Activated T-helper 1 cell treated with anti-CD3 and anti-CD28 coated beads, Interleukin-12 subunit alpha, Interleukin-12 subunit beta, Interleukin-2, Interleukin-4 antibody, amounts not matched to agents 30 ng/mL and 10 ng/mL and 1 ng/mL, durations not matched to agents 14 hours and 24 hours and 36 hours (primary cell): ENCODE results near the gene SPO11. TPM values are rescaled to one million over a fixed set of nuclear protein-coding genes. Genes with fewer than 3 reads are reported as not detected.

Experiments
- DNase-seq: peaks from one replicate; pipeline ENCODE4 v3.0.0; 2021; ENCODE audit warnings: low spot score
- H3K27ac Mint-ChIP-seq: one replicate; pipeline ENCODE4 v1.8.0; 2021; ENCODE audit warnings: mild to moderate bottlenecking, mixed read lengths
- H3K27me3 Mint-ChIP-seq: one replicate; pipeline ENCODE4 v1.8.0; 2022; ENCODE audit warnings: mild to moderate bottlenecking, moderate library complexity, mixed read lengths; ENCODE audit not compliant: insufficient read depth
- H3K36me3 Mint-ChIP-seq: one replicate; pipeline ENCODE4 v1.8.0; 2021; ENCODE audit warnings: low read depth, mixed read lengths
- H3K4me1 Mint-ChIP-seq: one replicate; pipeline ENCODE4 v1.8.0; 2021; ENCODE audit warnings: low read depth, mixed read lengths
- H3K4me3 Mint-ChIP-seq: one replicate; pipeline ENCODE4 v1.8.0; 2021; ENCODE audit warnings: mild to moderate bottlenecking, moderate library complexity, mixed read lengths
- H3K9me3 Mint-ChIP-seq: one replicate; pipeline ENCODE4 v1.8.0; 2021; ENCODE audit warnings: mixed read lengths
- intact Hi-C: fragments of 100-400 bp; cut with micrococcal nuclease; formaldehyde crosslinking; loops from one replicate; pipeline ENCODE4 v1.15.1; 2024
- total RNA-seq: library from RNA; stranded (reverse); gene quantifications from 2 replicates; pipeline ENCODE4 v1.2.3, GENCODE V29; 2022

The SPO11 gene
- total RNA-seq, 1 donor from 2014 or later: not detected

DNA sequence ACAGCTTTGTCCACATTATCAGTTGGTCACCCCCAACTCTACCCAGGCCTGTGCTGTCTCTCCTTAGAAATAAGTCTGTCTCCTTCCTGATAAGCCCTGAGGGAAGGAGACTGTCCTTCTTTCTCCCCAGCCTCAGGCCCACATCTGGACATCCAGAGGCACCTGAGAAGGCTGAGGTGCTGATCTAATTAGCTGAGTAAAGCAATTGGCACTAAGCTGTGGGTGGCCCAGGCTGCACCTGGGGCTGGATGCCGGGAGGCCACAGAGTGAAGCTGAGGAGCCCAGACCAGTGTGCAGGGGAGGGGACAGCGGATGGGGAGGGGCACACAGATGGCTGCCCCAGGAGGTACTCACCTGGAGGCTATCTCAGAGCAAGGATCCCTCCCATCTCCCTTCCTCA, 37.0 kb upstream of the SPO11 start:
- no peaks in the 10 kb centered on the region for H3K9me3 Mint-ChIP-seq
- H3K4me3 Mint-ChIP-seq: no peak overlapping the region
- intact Hi-C loops: no loop called here
- DNase-seq: no peak
- H3K36me3 Mint-ChIP-seq: no peaks in the 10 kb centered on the region
- no peaks in the 10 kb centered on the region for H3K4me1 Mint-ChIP-seq
- no peak overlapping the region for H3K27ac Mint-ChIP-seq
- peaks cover 23% of the 10 kb centered on the region for H3K27me3 Mint-ChIP-seq

- Mint-ChIP-seq H3K27ac (no peak overlapping the region), H3K27me3 (peaks cover 16% of the 10 kb centered on the region), H3K36me3 (no peaks in the 10 kb centered on the region), H3K9me3 (no peaks in the 10 kb centered on the region), H3K4me1 (no peaks in the 10 kb centered on the region), H3K4me3 (no peak overlapping the region)
- DNase-seq: no peak
- intact Hi-C loops: no loop called here
Observed at GRCh38 chr20:57293995-57294394, 35.6 kb upstream of the SPO11 start.

GRCh38 chr20:57294550-57294949, 35.1 kb upstream of the SPO11 start:
- Mint-ChIP-seq H3K27ac (no peak overlapping the region), H3K27me3 (peaks cover 16% of the 10 kb centered on the region), H3K36me3 (no peaks in the 10 kb centered on the region), H3K4me1 (no peaks in the 10 kb centered on the region), H3K9me3 (no peaks in the 10 kb centered on the region), H3K4me3 (no peak overlapping the region)
- intact Hi-C loops: no loop called here
- DNase-seq: no peak

DNA sequence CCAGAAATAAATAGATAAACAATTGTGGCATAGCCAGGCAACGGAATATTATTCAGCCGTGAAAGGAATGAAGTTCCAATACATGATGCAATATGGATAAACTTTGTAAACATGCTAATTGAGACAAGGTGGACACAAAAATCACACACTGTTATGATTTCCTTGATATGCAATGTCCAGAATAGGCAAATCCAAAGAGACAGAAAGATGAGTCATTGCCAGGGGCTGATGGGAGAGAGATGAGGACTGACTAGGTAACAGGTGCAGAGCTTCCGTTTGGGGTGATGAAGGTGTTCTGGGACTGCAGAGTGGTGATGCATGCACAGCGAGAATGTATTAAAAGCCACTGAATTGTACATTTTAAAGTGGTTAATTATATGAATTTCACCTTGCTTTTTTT, 31.1 kb upstream of the SPO11 start:
- DNase-seq: no peak
- Mint-ChIP-seq H3K4me3 (no peak overlapping the region), H3K27ac (no peak overlapping the region), H3K27me3 (peaks cover 8% of the 10 kb centered on the region), H3K9me3 (no peaks in the 10 kb centered on the region), H3K4me1 (no peaks in the 10 kb centered on the region), H3K36me3 (no peaks in the 10 kb centered on the region)
- intact Hi-C loops: no loop called here

DNA sequence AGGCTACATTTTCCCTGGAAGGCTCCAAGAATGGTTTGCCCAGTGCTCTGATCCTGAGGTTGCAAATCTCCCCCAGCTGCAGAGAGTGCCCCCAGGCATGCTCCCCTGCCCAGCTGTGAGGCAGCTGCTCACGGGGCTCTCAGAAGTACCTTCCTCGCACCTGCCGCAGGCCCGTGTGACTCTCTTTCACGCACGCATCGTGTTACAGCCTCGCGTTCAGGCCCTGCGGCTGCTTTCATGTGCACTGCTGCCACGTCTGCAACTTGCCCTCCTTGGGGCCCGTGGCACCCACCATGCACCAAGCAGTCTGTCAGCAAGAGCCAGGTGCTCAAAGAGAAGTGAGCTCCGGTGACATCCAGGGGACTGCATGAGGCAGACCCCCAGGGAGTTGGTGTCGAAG, 28.6 kb upstream of the SPO11 start:
- no peak for DNase-seq
- Mint-ChIP-seq H3K27me3 (peaks cover 4% of the 10 kb centered on the region), H3K9me3 (no peaks in the 10 kb centered on the region), H3K27ac (no peak overlapping the region), H3K4me1 (no peaks in the 10 kb centered on the region), H3K36me3 (no peaks in the 10 kb centered on the region), H3K4me3 (no peak overlapping the region)
- intact Hi-C loops: no loop called here

DNA sequence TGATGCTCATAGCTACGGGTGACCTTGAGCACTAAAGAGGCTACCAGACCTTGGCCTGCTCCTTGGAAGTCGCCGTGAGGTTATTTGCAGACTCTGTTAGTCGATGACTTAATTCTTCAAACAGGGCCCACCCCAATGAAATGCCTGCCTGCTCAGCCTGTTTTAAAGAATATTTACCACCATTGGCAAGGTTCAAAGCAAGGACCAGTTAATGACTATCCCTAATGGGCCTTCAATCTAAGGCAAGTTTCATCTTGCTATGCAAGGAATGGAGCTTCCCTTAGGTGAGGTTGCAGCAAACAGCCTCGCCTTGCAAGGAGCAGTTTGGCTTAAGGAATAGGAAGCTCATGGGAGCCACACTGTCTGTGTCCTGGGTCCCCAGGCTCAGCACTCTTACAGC, 22.9 kb upstream of the SPO11 start:
- H3K27ac Mint-ChIP-seq: no peak overlapping the region
- no peaks in the 10 kb centered on the region for H3K36me3 Mint-ChIP-seq
- H3K9me3 Mint-ChIP-seq: no peaks in the 10 kb centered on the region
- H3K4me3 Mint-ChIP-seq: no peak overlapping the region
- H3K4me1 Mint-ChIP-seq: no peaks in the 10 kb centered on the region
- H3K27me3 Mint-ChIP-seq: peaks cover 8% of the 10 kb centered on the region
- intact Hi-C loops: no loop called here
- no peak for DNase-seq

- intact Hi-C loops: no loop called here
- Mint-ChIP-seq H3K27me3 (peaks cover 8% of the 10 kb centered on the region), H3K4me1 (no peaks in the 10 kb centered on the region), H3K4me3 (no peak overlapping the region), H3K27ac (no peak overlapping the region), H3K36me3 (no peaks in the 10 kb centered on the region), H3K9me3 (no peaks in the 10 kb centered on the region)
- no peak for DNase-seq
Observed at GRCh38 chr20:57308451-57309271, 20.9 kb upstream of the SPO11 start.

- H3K4me3 Mint-ChIP-seq: no peak overlapping the region
- H3K4me1 Mint-ChIP-seq: no peaks in the 10 kb centered on the region
- H3K9me3 Mint-ChIP-seq: no peaks in the 10 kb centered on the region
- DNase-seq: no peak
- H3K27me3 Mint-ChIP-seq: peaks cover 8% of the 10 kb centered on the region
- H3K27ac Mint-ChIP-seq: no peak overlapping the region
- H3K36me3 Mint-ChIP-seq: no peaks in the 10 kb centered on the region
- intact Hi-C loops: no loop called here
Observed at GRCh38 chr20:57309544-57310115, 20.0 kb upstream of the SPO11 start.

DNA sequence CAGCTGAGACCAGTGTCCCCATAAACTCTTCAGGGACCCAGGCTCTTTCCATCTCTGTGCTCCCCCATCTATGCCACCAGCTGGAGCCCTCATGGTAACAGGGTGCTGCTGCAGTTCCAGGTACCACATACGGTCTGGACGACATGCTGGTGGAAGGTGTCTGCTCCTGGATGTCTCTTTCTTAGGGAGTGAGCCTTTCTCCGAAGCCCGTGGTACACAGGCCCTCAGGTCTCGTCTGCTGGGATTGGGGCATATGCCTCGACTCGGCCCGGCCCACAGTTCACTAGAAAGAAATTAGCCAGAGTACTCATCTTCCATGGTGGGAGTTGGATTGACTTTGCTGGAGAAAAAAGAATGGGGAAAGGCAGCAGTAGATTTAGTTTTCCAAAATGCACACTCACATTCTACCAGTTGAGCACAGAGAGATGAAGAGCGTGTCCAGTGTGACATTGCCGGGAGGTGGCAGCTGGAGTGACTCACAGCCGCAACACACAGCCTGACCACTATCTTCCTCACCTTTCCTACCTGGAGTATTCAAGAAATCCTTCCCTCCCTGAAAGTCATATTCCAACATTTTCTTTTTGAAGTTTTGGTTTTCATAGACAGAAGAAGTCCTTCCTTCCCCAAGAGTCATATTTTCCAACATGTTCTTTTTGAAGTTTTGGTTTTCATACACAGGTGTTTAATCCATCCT, 18.6 kb upstream of the SPO11 start:
- intact Hi-C loops: no loop called here
- Mint-ChIP-seq H3K27me3 (peaks cover 7% of the 10 kb centered on the region), H3K36me3 (no peaks in the 10 kb centered on the region), H3K27ac (no peak overlapping the region), H3K4me1 (no peaks in the 10 kb centered on the region), H3K4me3 (no peak overlapping the region), H3K9me3 (no peaks in the 10 kb centered on the region)
- no peak for DNase-seq

GRCh38 chr20:57312138-57312537, 17.5 kb upstream of the SPO11 start:
- H3K4me1 Mint-ChIP-seq: no peaks in the 10 kb centered on the region
- intact Hi-C loops: no loop called here
- no peak overlapping the region for H3K27ac Mint-ChIP-seq
- no peak overlapping the region for H3K4me3 Mint-ChIP-seq
- no peaks in the 10 kb centered on the region for H3K36me3 Mint-ChIP-seq
- no peaks in the 10 kb centered on the region for H3K9me3 Mint-ChIP-seq
- H3K27me3 Mint-ChIP-seq: peaks cover 3% of the 10 kb centered on the region
- DNase-seq: no peak

GRCh38 chr20:57313230-57313629, 16.4 kb upstream of the SPO11 start:
- no peaks in the 10 kb centered on the region for H3K9me3 Mint-ChIP-seq
- no peak for DNase-seq
- no peaks in the 10 kb centered on the region for H3K4me1 Mint-ChIP-seq
- H3K36me3 Mint-ChIP-seq: no peaks in the 10 kb centered on the region
- no peak overlapping the region for H3K4me3 Mint-ChIP-seq
- no peak overlapping the region for H3K27ac Mint-ChIP-seq
- intact Hi-C loops: no loop called here
- peaks cover 2% of the 10 kb centered on the region for H3K27me3 Mint-ChIP-seq

DNA sequence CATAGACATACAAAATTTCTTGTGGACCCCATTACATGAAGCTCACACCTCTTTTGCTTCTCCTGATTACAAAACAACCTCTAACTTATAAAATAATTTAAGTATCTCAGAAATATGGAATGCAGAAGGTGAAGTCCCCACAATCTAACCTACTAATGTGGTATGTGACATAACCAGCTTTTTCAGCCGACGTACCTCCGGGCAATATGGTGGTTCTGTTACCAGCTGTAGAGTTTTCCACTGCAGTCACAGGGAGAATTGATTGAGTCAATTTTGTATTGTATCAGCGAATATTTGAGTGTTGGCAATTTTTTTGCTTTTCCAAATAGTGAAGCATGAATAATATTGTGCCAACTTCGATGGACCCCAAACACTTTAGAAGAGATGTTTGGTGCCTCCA, 15.7 kb upstream of the SPO11 start:
- Mint-ChIP-seq H3K9me3 (no peaks in the 10 kb centered on the region), H3K4me3 (no peak overlapping the region), H3K27ac (no peak overlapping the region), H3K4me1 (no peaks in the 10 kb centered on the region), H3K36me3 (no peaks in the 10 kb centered on the region), H3K27me3 (peaks cover 2% of the 10 kb centered on the region)
- intact Hi-C loops: no loop called here
- no peak for DNase-seq
